ENCODE results near the gene ZBTB7A.

ZBTB7A gene

DNA sequence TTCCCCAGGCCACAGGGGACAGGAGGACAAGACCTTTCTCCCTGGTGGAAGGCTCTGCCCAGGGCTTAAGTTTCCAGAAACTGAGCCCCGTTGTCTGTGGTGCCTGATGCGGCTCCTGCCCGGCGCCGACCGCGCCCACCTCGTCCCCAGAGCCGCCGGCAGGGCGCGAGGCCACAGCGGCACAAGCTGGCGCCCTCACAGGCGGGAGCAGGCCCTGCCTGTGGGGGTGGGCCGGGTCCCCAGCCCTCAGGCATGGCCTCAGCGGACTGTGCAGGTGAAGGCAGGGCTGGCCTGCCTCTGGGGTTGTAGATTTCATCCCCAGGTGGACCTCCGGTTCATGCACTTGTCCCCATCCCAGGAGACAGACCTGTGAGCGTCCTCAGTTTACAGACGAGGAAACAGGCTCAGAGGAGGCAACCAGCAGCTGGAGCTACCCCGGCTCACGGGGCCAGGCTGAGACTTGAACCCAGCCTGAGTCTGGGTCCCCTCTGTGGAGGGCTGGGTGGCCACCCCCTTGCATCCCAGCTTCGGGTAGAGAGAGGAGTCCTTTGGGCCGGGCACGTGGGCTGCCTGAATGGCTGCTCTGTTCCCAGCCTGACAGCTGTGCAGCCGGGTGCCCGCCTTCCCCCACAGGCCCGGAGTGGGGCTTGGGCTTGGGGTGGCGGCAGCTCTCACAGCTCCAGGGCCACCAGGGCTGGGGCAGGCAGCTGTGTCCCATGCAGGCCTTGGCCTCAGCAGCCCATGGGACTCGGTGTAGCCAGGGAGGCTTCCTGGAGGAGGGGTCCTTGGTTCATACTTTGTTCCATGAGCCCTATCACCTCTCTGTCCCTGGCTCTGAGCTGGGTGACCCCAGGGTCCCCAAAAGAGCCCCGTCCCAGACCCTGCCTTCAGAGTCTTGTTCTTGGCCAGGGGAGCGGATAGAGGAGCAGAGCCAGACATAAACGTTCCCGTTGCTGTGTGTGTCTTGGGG is 32.4 kb downstream of the ZBTB7A start:
- DNase-seq = no peak

GRCh38 chr19:4033028-4033956 is 33.4 kb downstream of the ZBTB7A start:
- DNase-seq = no peak

GRCh38 chr19:4032436-4032835 is 34.3 kb downstream of the ZBTB7A start:
- DNase-seq = no peak

GRCh38 chr19:4031420-4031819 is 35.3 kb downstream of the ZBTB7A start:
- DNase-seq = no peak

DNA sequence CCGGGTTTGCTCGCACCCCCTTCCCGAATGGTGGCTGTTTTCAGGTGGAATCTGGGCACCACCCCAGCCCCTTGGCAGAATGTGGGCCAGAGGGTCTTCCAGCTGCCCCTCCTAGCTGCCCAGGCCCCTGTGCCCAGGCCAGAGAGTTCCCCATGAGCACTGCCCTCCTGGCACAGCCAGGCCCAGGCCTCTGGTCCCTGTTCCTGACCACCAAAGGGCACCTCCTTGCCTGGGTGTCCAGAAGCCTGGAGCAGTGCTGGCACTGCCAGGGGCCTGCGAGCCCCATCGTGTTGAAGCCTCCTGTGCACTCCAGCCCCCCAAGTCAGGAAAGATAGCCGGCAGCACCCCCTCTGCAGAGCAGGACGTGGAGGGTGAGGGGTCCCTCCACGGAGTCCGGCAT is 35.7 kb downstream of the ZBTB7A start:
- no peak for DNase-seq

DNA sequence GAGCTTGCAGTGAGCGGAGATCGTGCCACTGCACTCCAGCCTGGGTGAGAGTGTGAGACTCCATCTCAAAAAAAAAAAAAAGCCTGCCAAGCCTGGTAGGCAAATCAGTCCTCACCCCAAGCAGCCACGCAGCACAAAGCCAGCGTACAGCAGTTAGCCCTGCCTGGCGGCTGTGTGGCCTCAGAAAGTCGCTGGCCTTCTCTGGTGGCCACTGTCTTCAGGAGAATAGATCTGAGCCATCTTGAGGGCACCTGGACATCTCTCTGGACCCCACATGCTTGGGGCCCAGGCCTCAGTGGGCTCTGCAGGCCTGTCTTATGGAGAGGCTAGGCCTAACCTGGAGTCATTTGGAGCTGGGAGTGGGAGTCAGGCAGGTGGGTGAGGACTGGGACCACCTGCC is 36.1 kb downstream of the ZBTB7A start:
- no peak for DNase-seq

DNA sequence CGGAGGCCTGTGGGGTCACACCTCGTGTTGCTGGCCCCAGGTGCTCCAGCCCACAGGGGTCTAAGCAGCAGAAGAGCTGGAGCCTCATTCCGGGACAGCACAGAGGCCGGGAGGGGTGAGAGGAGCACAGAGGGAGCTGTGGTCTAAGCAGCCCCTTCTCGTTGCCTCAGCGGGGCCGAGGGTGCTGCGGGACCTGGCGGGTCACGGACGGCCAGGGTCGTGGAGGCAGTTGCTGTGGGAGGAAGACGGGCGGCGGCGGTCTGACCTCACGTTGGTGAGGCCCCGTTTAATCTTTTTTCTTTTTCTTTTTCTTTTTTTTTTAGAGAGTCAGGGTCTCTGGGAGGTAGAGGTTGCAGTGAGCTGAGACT is 37.5 kb downstream of the ZBTB7A start:
- no peak for DNase-seq

DNA sequence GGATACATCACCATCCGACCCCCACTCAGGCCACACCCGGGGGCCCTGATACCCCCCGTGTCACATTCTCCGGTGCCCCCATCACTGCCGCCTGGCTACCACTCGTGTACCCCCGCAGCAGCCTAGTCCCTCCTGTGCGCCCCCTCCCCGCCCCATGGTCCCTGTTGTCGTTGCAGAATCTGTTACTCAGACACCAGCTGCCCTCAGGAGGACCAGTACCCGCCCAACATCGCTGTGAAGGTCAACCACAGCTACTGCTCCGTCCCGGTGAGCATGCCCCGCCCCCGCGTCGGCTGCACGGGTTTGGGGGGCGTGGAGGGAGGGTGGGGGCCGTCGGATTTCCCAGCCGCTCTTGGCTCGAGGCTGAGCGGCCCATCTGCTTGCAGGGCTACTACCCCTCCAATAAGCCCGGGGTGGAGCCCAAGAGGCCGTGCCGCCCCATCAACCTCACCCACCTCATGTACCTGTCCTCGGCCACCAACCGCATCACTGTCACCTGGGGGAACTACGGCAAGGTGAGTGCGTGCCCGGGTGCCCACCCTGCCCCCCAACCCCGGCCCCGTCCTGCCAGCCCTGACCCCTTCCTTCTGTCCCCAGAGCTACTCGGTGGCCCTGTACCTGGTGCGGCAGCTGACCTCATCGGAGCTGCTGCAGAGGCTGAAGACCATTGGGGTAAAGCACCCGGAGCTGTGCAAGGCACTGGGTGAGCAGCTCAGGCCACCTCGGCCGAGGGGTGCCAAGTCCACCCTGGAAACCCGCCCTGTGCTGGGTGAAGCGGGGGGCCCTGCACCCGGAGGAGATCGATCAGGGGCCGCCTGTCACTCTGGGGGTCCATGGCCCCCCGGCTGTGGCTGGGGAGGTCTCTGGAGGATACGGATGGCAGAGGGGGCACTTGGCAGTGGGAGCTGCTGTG is 38.1 kb downstream of the ZBTB7A start:
- DNase-seq = no peak

- no peak for DNase-seq
Measured at GRCh38 chr19:4027146-4027545, 39.6 kb downstream of the ZBTB7A start.

GRCh38 chr19:4025317-4025716 is 41.4 kb downstream of the ZBTB7A start:
- no peak for DNase-seq

GRCh38 chr19:4023600-4024398 is 42.9 kb downstream of the ZBTB7A start:
- no peak for DNase-seq

- no peak for DNase-seq
Measured at GRCh38 chr19:4019578-4019977, 47.1 kb downstream of the ZBTB7A start.

GRCh38 chr19:4018775-4019504 is 47.8 kb downstream of the ZBTB7A start:
- DNase-seq = no peak

DNA sequence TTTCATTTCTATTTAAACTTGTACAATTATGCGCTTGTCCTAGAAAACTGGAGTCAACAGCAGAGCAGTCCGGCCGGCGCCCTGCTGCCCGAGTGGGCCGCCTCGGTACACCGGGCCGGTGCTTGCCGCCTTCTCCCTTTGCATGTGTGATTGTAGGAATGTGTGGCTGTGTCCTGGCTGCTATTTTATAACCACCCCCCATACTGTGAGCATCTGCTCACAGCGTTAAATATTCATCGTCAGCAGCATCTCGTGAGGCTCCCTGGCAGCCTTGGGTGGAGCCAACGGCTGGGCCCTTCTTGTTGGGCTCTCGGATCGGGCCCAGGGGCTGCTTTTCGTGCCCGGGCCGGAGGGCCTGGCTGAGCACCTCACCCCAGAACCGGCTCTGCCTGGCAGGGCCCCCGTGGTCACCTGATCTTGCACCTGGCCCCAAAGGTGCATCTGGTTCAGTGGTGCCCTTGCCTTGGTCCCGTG is 48.5 kb downstream of the ZBTB7A start:
- DNase-seq = no peak

GRCh38 chr19:4016903-4017638 is 49.6 kb downstream of the ZBTB7A start:
- DNase-seq = no peak

DNA sequence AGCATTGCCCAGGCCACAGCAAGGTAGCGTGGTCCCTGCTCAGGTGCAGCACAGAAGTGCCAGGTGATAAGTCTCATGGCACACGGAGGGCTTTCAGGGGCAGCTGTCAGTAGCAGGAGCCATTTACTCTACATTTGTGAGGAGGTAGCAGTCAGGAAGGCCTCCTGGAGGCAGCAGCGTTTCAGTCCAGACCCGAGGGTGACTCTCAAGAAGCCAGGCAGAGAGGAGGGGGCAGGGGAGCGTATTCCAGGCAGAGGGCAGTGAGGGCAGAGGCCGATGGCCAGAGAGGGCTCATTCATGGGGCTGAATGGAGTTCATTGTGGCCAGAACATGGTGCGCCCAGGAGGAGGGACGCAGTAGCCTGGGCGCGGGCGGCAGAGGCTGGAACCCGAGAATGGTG is 50.2 kb downstream of the ZBTB7A start:
- DNase-seq = no peak

DNA sequence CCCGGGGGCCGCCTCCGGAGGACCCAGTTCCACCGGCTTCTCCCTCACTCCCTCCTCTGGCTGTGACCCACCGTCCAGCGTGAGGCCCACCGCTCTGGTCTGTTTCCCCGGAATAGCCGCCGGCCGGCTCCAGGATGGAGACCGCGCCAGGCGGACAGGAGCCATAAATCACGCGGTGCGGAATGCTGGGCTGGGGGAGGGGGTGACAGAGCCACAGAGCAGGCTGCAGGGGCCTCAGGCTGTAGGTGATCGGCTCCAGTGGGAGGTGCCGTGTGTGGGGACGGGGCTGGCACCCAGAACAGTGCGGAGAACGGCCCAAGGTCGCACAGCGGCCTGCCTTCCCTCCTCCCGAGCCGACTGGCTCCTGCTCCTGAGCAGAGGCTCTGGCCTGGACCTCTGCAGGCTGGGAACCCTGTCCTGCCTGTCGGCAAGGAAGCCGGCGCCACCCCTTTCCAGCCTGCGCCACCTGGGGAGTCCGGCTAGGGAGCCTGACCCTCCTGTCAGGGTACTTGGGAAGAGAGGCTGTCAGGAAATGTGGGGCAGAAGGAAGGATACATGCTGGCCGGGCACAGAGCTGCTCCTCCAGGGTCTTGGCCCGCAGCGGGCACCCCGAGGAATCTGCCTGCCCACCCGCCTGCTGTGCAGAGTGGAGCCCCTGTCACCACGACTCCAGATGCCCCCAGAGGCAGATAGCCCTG is 50.8 kb downstream of the ZBTB7A start:
- no peak for DNase-seq

- peak; percentile 49 for DNase-seq
Measured at GRCh38 chr19:4014541-4015491, 51.9 kb downstream of the ZBTB7A start.

Measured in CD4-positive, alpha-beta T cell treated with Interleukin-17A for 4 hours (primary cell).